LNCAP (cell line): Measurements from ENCODE around the gene PALM3.

Source experiments
- TF ChIP-seq, protein P1 (sequence below): fragments of 450-650 bp; IDR thresholded peaks from 2 replicates; pipeline ENCODE4 v1.5.1; 2017; ENCODE audit warnings: mild to moderate bottlenecking

Gene PALM3

DNA sequence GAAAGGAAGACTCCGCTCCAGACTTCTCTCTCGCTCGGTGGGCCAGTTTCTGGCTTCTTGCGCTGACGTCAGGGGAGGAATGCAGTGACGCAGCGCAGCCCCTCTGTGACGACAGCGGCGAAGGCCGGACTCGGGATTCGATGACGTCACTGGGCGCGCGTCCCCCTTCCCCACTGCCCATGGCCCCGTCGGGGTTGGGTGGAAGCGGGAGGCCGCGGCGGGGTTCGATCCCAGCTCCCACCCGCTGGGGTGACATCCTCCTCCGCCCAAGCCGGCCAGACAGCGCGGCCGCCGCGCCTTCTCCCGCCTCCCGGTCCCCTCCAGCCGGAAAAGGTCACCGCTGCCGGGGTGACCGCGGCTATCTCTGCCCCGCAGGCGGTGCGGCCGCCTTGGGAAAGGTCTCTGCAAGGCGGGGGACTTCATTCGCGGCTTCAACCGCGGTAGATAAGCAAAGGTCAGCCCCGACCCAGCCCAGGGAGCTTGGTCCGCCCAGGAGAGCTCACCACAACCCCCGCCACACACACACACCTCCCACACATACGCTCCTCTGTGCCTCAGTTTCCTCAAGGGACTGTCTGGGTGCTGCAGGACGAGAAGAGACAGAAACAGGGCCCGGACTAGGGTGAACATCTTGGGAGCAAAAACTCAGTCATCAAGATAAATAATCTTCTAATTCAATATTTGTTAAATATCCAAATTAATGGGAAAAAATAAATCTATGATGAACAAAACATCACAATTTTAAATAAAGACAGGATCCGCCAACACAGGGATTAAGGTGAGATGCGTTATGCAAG is 54.9 kb downstream of the PALM3 start:
- TF ChIP-seq, protein P1, sequence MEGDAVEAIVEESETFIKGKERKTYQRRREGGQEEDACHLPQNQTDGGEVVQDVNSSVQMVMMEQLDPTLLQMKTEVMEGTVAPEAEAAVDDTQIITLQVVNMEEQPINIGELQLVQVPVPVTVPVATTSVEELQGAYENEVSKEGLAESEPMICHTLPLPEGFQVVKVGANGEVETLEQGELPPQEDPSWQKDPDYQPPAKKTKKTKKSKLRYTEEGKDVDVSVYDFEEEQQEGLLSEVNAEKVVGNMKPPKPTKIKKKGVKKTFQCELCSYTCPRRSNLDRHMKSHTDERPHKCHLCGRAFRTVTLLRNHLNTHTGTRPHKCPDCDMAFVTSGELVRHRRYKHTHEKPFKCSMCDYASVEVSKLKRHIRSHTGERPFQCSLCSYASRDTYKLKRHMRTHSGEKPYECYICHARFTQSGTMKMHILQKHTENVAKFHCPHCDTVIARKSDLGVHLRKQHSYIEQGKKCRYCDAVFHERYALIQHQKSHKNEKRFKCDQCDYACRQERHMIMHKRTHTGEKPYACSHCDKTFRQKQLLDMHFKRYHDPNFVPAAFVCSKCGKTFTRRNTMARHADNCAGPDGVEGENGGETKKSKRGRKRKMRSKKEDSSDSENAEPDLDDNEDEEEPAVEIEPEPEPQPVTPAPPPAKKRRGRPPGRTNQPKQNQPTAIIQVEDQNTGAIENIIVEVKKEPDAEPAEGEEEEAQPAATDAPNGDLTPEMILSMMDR: no peak

DNA sequence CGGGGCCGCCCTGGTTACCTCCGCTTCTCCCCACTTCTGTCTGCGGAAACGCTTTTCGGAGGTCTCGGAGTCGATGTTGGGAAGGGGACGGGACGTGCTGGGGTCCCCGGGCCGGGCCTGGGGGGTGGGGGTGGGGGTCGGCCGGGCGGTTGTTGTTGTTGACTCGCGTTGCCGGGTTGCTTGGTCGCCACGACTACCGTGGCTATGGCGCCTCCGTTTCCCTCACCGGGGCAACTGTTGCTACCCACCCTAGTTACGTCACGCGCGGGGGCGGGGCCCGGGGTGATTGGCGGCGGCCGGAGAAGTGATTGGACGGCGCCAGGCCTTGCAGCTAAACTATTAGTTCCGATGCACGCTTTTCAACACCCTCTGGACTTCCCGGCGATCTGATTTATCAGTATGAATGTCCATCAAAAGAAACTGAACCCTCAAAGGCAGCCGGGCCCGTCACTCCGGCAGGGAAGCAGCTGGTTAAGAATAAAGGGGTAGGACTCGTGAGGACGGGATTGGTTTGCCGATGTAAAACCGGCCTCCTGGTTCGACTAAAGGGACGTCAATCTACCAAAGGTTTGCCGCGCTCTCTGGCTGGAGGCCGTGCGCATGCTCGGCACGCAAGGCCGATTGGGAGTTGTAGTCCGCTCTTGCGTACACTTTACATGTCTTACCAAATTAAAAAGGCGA is 55.7 kb downstream of the PALM3 start, which contains the start of gene RFX1:
Gene RFX1, minus strand, starts transcription at position 236 of the 681 bp plus-strand sequence. CDS start 12,477 bp downstream, outside the sequence.
- TF ChIP-seq, protein P1: no peak

DNA sequence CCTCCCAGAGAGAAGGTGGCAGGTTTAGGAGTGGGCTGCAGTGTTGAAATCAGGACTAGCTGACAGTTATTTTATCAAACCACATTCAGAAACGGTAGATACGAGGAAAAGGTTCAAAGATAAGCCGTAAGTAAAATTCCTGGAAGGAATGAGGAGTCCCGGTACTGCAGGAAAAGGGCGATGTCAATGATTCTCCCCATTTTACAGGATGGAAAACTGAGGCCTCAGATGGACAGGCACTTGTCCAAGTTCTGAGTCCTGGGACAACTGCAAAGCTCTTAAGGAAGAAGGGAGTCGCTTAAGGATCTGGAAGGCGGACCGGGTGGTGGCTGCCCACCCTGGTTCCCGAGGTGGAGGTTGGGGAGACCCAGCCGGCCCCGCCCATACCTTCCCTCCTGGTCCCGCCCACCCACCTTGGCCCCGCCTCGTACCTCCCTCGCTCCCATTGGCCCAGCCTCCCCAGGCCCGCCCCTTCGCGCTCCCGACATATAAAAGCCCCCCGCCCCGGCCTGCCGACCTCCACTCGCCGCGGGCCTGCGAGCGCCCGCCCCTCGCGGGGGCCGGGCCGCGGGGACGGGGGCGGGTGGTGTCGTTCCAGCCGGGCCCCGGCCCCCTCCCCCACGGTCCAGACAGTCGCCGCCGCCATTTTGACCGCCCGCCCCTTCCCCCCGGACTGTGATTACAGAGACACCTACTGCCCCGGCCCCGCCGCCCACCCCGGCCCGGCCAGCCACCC is 56.4 kb downstream of the PALM3 start:
- TF ChIP-seq, protein P1: no peak

DNA sequence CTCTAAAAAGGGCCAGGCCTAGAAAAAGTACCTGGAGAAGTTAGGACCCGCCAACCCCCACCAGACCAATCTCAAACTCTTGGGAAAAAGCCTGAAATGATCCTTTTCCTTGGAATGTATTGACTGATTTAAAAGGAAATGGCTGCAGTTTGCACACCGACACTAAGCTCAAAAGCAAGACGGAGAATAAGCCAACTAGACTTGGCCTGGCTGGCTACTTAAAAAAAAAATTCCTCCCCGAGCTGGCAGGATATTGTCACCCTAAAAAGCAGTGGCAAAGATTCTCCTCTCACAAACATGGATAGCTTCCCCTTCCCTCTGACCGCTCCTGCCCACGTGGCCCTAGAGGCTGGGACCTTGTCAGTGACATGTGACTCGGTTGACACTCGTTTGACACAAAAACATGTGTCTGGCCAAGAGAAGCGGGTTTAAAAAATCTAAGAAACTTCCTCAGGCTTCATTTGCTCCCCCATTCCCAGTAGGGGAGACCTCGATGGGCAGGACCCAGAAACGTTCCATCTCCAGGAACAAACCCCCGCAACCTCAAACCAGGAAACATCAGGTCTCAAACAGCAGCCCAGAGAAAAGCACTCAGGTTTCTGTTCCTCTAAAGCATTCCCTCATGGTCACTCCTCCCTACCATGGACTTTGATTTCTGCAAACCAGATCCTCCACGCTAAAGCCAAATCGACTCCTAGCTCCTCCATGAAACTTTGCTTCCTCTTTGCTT is 57.1 kb downstream of the PALM3 start:
- TF ChIP-seq, protein P1: no peak
